AG04450 (cell line): ENCODE results near the gene KIF2A. TPM values are rescaled to one million over a fixed set of nuclear protein-coding genes. Genes with fewer than 3 reads are reported as not detected.

Source experiments
- CTCF ChIA-PET: fragments of 300-600, 350-600 bp; formaldehyde crosslinking; extraction: SDS; loops from one replicate; lab custom pipeline; 2022; ENCODE audit warnings: antibody characterized with exemption, inconsistent platforms; lab: Charles Lee
- POLR2A ChIA-PET: fragments of 350-600 bp; formaldehyde crosslinking; extraction: SDS; loops from one replicate; lab custom pipeline; 2021; ENCODE audit warnings: antibody characterized with exemption, inconsistent platforms; lab: Yijun Ruan, JAX
- DNase-seq: peaks from one replicate; pipeline ENCODE4 v3.0.0-alpha.2; 2011; ENCODE audit warnings: low read depth, low spot score
- H3K27ac ChIP-seq: one replicate; pipeline ENCODE4 v1.5.1; 2012; ENCODE audit warnings: low read depth, low read length, control low read depth
- H3K27me3 ChIP-seq: one replicate; pipeline ENCODE4 v1.6.0; 2012; ENCODE audit warnings: low read length; ENCODE audit not compliant: control insufficient read depth, insufficient read depth
- H3K4me3 ChIP-seq: 2 replicates; pipeline ENCODE4 v1.5.1; 2011; ENCODE audit warnings: mild to moderate bottlenecking, low read depth, low read length, control low read depth
- H3K9me3 ChIP-seq: 2 replicates; pipeline ENCODE4 v1.5.1; 2012; ENCODE audit warnings: low read length; ENCODE audit not compliant: control insufficient read depth, insufficient read depth
- CTCF ChIP-seq: IDR thresholded peaks from 2 replicates; pipeline ENCODE4 v1.5.1; 2011; ENCODE audit warnings: low read depth, low read length, control low read depth, inconsistent platforms
- polyA plus RNA-seq: library from polyadenylated mRNA; depleted of rRNA; stranded (reverse); fragments of >200 nt; gene quantifications from 2 replicates; pipeline ENCODE4 v1.2.3, GENCODE V29; 2011

Gene KIF2A
- polyA plus RNA-seq, 1 experiment: 50.8 TPM

- H3K4me3 ChIP-seq: no peak overlapping the region
- H3K27me3 ChIP-seq: no peaks in the 10 kb centered on the region
- ChIA-PET CTCF (interaction anchor here (0.8 to 1.7 kb wide), 3 partner anchors 42 to 78 kb away, joined by 4 read pairs; no protein-coding TSS in a partner anchor), POLR2A (no interaction called here)
- no peak for DNase-seq
- H3K9me3 ChIP-seq: no peaks in the 10 kb centered on the region
- no peak for TF ChIP-seq CTCF
- H3K27ac ChIP-seq: no peak overlapping the region
Measured at GRCh38 chr5:62308439-62308838, 2.4 kb downstream of the KIF2A start.

- ChIA-PET POLR2A (no interaction called here), CTCF (interaction anchor here (0.8 to 1.7 kb wide), 3 partner anchors 41 to 78 kb away, joined by 4 read pairs; no protein-coding TSS in a partner anchor)
- no peaks in the 10 kb centered on the region for H3K27me3 ChIP-seq
- TF ChIP-seq CTCF: no peak
- H3K27ac ChIP-seq: no peak overlapping the region
- DNase-seq: no peak
- no peaks in the 10 kb centered on the region for H3K9me3 ChIP-seq
- H3K4me3 ChIP-seq: no peak overlapping the region
Measured at GRCh38 chr5:62309107-62309506, 3.1 kb downstream of the KIF2A start.

GRCh38 chr5:62310426-62311143, 4.6 kb downstream of the KIF2A start:
- POLR2A ChIA-PET: no interaction called here
- H3K9me3 ChIP-seq: no peaks in the 10 kb centered on the region
- CTCF ChIA-PET: interaction anchor here (0.6 kb wide), 1 partner anchor 86 kb away, joined by 5 read pairs; no protein-coding TSS in a partner anchor
- H3K27me3 ChIP-seq: no peaks in the 10 kb centered on the region
- no peak for TF ChIP-seq CTCF
- H3K27ac ChIP-seq: no peak overlapping the region
- no peak overlapping the region for H3K4me3 ChIP-seq
- no peak for DNase-seq

GRCh38 chr5:62312036-62312435, 6.0 kb downstream of the KIF2A start:
- Histone ChIP-seq H3K27ac (no peak overlapping the region), H3K27me3 (no peaks in the 10 kb centered on the region), H3K9me3 (no peaks in the 10 kb centered on the region), H3K4me3 (no peak overlapping the region)
- no peak for TF ChIP-seq CTCF
- no peak for DNase-seq
- ChIA-PET CTCF (no interaction called here), POLR2A (no interaction called here)

GRCh38 chr5:62312674-62313073, 6.7 kb downstream of the KIF2A start:
- no peak for TF ChIP-seq CTCF
- Histone ChIP-seq H3K4me3 (no peak overlapping the region), H3K27ac (no peak overlapping the region), H3K27me3 (no peaks in the 10 kb centered on the region), H3K9me3 (no peaks in the 10 kb centered on the region)
- ChIA-PET CTCF (no interaction called here), POLR2A (no interaction called here)
- no peak for DNase-seq
